ENCODE measurements around the gene AUTS2.

Gene AUTS2

DNA sequence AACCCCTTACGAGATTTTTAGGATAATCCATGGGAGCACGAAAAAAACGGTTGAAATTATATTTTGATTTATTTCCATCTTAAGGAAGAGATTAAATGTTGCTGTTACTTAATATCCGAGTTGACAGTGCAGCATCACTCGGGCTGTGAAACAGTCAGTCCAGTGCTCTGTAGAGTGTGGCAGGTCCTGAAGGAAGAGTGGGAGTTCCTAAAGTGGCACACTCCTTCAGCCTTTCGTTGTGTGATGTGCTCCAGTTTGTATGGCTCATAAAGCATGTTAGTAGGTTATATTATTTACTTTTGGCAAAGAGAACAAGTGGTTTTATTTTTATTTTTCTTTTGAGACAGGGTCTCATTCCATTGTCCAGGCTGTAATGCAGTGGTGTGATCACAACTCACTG, 358.3 kb downstream of the AUTS2 start:
- no peak for DNase-seq (ENCODE audit: extremely low spot score)
- ChIA-PET CTCF (interaction anchor here (0.5 kb wide), 1 partner anchor 59 kb away, joined by 3 read pairs; no protein-coding TSS in a partner anchor), POLR2A (no interaction called here)
- TF ChIP-seq FOXM1 (IDR thresholded peaks at IDR 0.05; ENCODE audit: borderline replicate concordance) = no peak
- no peak for TF ChIP-seq HDGF (IDR thresholded peaks at IDR 0.05; ENCODE audit: borderline replicate concordance)
- TF ChIP-seq BHLHE40 (IDR thresholded peaks at IDR 0.05; ENCODE audit: borderline replicate concordance) = no peak
- no peak for TF ChIP-seq SP1 (IDR thresholded peaks at IDR 0.05)
- TF ChIP-seq, protein P1, sequence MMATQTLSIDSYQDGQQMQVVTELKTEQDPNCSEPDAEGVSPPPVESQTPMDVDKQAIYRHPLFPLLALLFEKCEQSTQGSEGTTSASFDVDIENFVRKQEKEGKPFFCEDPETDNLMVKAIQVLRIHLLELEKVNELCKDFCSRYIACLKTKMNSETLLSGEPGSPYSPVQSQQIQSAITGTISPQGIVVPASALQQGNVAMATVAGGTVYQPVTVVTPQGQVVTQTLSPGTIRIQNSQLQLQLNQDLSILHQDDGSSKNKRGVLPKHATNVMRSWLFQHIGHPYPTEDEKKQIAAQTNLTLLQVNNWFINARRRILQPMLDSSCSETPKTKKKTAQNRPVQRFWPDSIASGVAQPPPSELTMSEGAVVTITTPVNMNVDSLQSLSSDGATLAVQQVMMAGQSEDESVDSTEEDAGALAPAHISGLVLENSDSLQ (IDR thresholded peaks at IDR 0.05) = no peak
- TF ChIP-seq NFRKB (IDR thresholded peaks at IDR 0.05) = no peak
- no peak for TF ChIP-seq ARNT (IDR thresholded peaks at IDR 0.05)
- no peak for TF ChIP-seq ZNF384 (IDR thresholded peaks at IDR 0.05)
- TF ChIP-seq FOXA1 (IDR thresholded peaks at IDR 0.05) = no peak
- TF ChIP-seq SUZ12 (IDR thresholded peaks at IDR 0.05) = no peak
- no peak for TF ChIP-seq LEF1 (IDR thresholded peaks at IDR 0.05; ENCODE audit: borderline replicate concordance)
- TF ChIP-seq CTBP1 (IDR thresholded peaks at IDR 0.05; ENCODE audit: borderline replicate concordance) = no peak
- TF ChIP-seq TARDBP (IDR thresholded peaks at IDR 0.05) = no peak
- TF ChIP-seq L3MBTL2 (conservative IDR thresholded peaks at IDR 0.05) = no peak

DNA sequence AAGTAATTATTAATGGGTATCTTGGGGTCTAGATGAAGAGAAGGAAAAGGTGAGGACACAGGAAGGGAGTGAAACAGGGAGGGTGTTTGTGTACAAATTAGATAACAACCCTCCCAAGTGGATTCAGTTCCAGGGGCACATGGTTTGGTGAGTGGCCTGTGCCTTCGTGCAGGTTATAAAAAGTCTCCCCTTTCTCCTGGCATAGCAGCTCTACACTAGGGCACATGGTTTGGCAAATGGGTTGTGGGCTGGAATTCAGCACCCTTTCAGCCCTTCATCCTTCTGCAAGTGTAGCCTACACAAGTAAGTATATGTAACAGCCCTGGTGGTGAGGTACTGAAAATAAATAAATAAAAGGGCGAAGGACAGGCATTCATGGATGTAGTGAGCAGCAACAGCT, 359.4 kb downstream of the AUTS2 start:
- no peak for DNase-seq (ENCODE audit: extremely low spot score)
- ChIA-PET POLR2A (interaction anchor here (0.7 kb wide), 1 partner anchor 385 kb away, joined by 3 read pairs; no protein-coding TSS in a partner anchor), CTCF (no interaction called here)
- TF ChIP-seq FOXA1 (IDR thresholded peaks at IDR 0.05) (no peak), ZNF384 (IDR thresholded peaks at IDR 0.05) (no peak), SUZ12 (IDR thresholded peaks at IDR 0.05) (no peak), ELF4 (IDR thresholded peaks at IDR 0.05) (no peak), FOXM1 (IDR thresholded peaks at IDR 0.05; ENCODE audit: borderline replicate concordance) (no peak), ARNT (IDR thresholded peaks at IDR 0.05) (no peak), HDGF (IDR thresholded peaks at IDR 0.05; ENCODE audit: borderline replicate concordance) (no peak), BHLHE40 (IDR thresholded peaks at IDR 0.05; ENCODE audit: borderline replicate concordance) (no peak), CTBP1 (IDR thresholded peaks at IDR 0.05; ENCODE audit: borderline replicate concordance) (no peak), SP1 (IDR thresholded peaks at IDR 0.05) (no peak), NFRKB (IDR thresholded peaks at IDR 0.05) (no peak), FOXK2 (IDR thresholded peaks at IDR 0.05) (no peak), TARDBP (IDR thresholded peaks at IDR 0.05) (no peak)
- TF ChIP-seq, protein P1 (IDR thresholded peaks at IDR 0.05) = no peak

DNA sequence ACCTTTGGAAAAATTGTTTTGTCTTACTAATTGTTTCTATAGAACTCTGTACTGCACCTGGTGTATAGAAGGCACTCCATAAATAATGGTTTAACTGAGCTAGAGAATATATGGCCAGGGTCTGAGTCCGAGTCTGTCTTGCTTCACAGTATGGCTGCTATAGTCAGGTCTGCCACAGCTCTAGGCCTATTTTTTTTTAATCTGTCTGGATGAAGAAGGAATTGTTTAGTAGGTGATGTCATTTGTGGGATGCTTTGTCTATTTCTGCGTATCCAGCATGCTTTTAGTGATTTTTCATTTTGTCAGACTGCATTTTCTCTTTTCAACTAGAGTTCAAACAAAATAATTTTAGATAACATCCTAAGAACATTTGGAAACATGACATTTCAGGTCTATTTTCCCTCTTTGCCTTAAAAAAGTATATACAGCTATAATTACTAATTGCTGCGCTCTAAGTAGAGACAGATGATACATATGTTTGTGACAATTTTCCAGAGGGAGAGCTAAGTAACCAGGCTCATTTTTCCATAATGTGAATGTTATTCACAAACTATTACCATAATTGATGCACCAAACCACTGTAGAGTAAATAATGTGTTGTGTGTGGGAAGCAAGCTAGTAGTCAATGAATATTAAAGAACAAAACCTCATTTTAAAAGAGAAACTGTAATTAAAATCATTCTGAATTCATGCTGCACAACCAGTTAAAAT, 361.7 kb downstream of the AUTS2 start:
- no peak for DNase-seq (ENCODE audit: extremely low spot score)
- ChIA-PET CTCF (no interaction called here), POLR2A (no interaction called here)
- TF ChIP-seq LEF1 (IDR thresholded peaks at IDR 0.05; ENCODE audit: borderline replicate concordance) (no peak), SP1 (IDR thresholded peaks at IDR 0.05) (no peak), ARNT (IDR thresholded peaks at IDR 0.05) (no peak), FOXM1 (IDR thresholded peaks at IDR 0.05; ENCODE audit: borderline replicate concordance) (no peak), ZNF384 (IDR thresholded peaks at IDR 0.05) (no peak)

DNA sequence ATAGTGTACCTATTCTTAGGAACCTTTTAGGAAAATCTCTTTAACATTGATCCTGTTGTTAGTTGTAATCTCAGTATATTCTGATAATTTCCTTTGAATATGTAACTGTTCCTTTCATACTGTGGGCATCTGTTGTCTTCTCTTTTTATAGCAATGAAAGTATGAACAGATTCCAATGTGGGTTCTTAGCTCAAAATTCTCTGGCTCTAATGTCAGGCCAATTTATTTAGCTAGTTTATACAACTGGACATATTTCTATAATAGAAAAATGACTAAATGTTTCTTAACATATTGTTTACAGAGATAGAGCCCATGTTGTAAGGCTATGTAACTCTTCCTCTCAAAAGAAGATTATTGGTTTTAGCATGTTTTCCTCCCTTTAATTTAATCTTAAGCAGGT, 363.2 kb downstream of the AUTS2 start:
- CTCF ChIA-PET = interaction anchor here (0.8 kb wide), 1 partner anchor 81 kb away, joined by 3 read pairs; no protein-coding TSS in a partner anchor
- TF ChIP-seq SP1 (IDR thresholded peaks at IDR 0.05) (no peak), BHLHE40 (IDR thresholded peaks at IDR 0.05; ENCODE audit: borderline replicate concordance) (no peak), ZNF384 (IDR thresholded peaks at IDR 0.05) (no peak), HDGF (IDR thresholded peaks at IDR 0.05; ENCODE audit: borderline replicate concordance) (no peak), ELF4 (IDR thresholded peaks at IDR 0.05) (no peak), FOXM1 (IDR thresholded peaks at IDR 0.05; ENCODE audit: borderline replicate concordance) (no peak), FOXK2 (IDR thresholded peaks at IDR 0.05) (no peak), L3MBTL2 (conservative IDR thresholded peaks at IDR 0.05) (no peak), SUZ12 (IDR thresholded peaks at IDR 0.05) (no peak), CTBP1 (IDR thresholded peaks at IDR 0.05; ENCODE audit: borderline replicate concordance) (no peak), ARNT (IDR thresholded peaks at IDR 0.05) (no peak), FOXA1 (IDR thresholded peaks at IDR 0.05) (no peak), LEF1 (IDR thresholded peaks at IDR 0.05; ENCODE audit: borderline replicate concordance) (no peak), TARDBP (IDR thresholded peaks at IDR 0.05) (no peak), NFRKB (IDR thresholded peaks at IDR 0.05) (no peak)
- TF ChIP-seq, protein P1 (IDR thresholded peaks at IDR 0.05) = no peak
- POLR2A ChIA-PET = no interaction called here
- no peak for DNase-seq (ENCODE audit: extremely low spot score)

DNA sequence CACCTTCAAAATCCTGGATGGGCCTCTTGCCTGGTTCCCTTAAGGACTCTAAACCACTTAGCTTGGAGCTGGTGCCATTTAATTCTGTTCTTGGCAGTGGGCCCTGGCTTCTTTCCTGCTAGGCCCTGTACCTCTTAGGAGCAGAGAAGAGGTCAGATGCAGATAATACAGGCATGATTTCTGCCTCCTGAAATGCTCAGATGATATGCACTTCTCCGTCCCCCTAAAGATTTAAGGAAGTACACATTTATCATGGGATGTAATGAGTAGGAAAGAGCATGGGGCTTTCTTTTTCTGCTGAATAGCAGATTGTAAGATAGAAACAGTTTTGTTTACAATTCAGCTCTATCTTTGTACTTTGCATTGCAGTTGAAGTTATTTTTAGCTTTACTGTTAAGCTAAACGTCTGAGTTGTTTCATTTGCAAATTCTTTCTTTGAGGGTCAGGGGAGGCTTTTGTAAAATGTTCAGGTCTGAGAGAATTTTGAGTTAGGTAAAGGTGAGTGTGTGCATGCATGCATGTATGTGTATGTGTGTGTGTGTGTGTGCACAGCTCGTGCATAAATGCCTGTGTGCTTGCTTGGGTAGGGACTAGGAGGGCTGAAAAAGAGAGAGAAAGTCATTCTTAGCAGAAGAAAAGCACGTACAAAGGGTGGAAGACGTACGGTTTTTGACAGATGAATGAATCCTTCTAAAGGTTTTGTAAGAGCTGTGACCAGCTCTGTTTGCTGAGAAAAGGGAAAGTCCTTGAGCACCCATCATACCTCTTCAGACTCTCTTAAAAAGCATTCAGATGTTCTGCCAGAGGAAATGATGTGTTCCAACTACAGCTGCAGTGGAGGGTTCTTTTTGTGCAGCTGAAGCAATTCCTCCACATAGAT, 364.2 kb downstream of the AUTS2 start:
- TF ChIP-seq ZNF384 (IDR thresholded peaks at IDR 0.05) (no peak), HDGF (IDR thresholded peaks at IDR 0.05; ENCODE audit: borderline replicate concordance) (no peak), ARNT (IDR thresholded peaks at IDR 0.05) (no peak), CTBP1 (IDR thresholded peaks at IDR 0.05; ENCODE audit: borderline replicate concordance) (no peak), FOXK2 (IDR thresholded peaks at IDR 0.05) (no peak), BHLHE40 (IDR thresholded peaks at IDR 0.05; ENCODE audit: borderline replicate concordance) (no peak), L3MBTL2 (conservative IDR thresholded peaks at IDR 0.05) (no peak), TARDBP (IDR thresholded peaks at IDR 0.05) (no peak), LEF1 (IDR thresholded peaks at IDR 0.05; ENCODE audit: borderline replicate concordance) (no peak), ELF4 (IDR thresholded peaks at IDR 0.05) (no peak), FOXA1 (IDR thresholded peaks at IDR 0.05) (no peak)
- TF ChIP-seq, protein P1 (IDR thresholded peaks at IDR 0.05) = no peak
- ChIA-PET POLR2A (no interaction called here), CTCF (interaction anchor here (0.6 kb wide), 1 partner anchor 12 kb away, joined by 3 read pairs; no protein-coding TSS in a partner anchor)
- no peak for DNase-seq (ENCODE audit: extremely low spot score)
